ENCODE measurements around the gene PLEKHM2.
A peak's percentile ranks its signal among the peaks of the same experiment; 100 is the strongest.

Gene PLEKHM2

GRCh38 chr1:15748690-15749398, 64.7 kb downstream of the PLEKHM2 start:
- Histone ChIP-seq H3K9ac (ENCODE audit: low read length) (no peak overlapping the region), H3K4me1 (ENCODE audit: control insufficient read depth, insufficient read depth, low read length) (peaks cover 9% of the 10 kb centered on the region), H3K9me3 (ENCODE audit: control insufficient read depth, low read length) (no peaks in the 10 kb centered on the region), H3K36me3 (ENCODE audit: control insufficient read depth, insufficient read depth, low read length, severe bottlenecking) (no peaks in the 10 kb centered on the region), H3K4me3 (ENCODE audit: low read length) (no peak overlapping the region), H3K27me3 (replicated peaks; ENCODE audit: control insufficient read depth, insufficient read depth, low read length) (no peaks in the 10 kb centered on the region)
- DNase-seq (ENCODE audit: low read depth), result no peak

- Histone ChIP-seq H3K9me3 (ENCODE audit: control insufficient read depth, low read length) (no peaks in the 10 kb centered on the region), H3K4me1 (ENCODE audit: control insufficient read depth, insufficient read depth, low read length) (peaks cover 9% of the 10 kb centered on the region), H3K4me3 (ENCODE audit: low read length) (no peak overlapping the region), H3K36me3 (ENCODE audit: control insufficient read depth, insufficient read depth, low read length, severe bottlenecking) (no peaks in the 10 kb centered on the region), H3K9ac (ENCODE audit: low read length) (peak overlapping the region; percentile 32), H3K27me3 (replicated peaks; ENCODE audit: control insufficient read depth, insufficient read depth, low read length) (no peaks in the 10 kb centered on the region)
- peak; percentile 26 for DNase-seq (ENCODE audit: low read depth)
Measured at GRCh38 chr1:15749399-15750291, 65.5 kb downstream of the PLEKHM2 start.

GRCh38 chr1:15750924-15751323, 66.8 kb downstream of the PLEKHM2 start:
- no peak for DNase-seq (ENCODE audit: low read depth)
- H3K4me1 ChIP-seq (ENCODE audit: control insufficient read depth, insufficient read depth, low read length), result peaks cover 15% of the 10 kb centered on the region
- H3K9me3 ChIP-seq (ENCODE audit: control insufficient read depth, low read length), result no peaks in the 10 kb centered on the region
- H3K4me3 ChIP-seq (ENCODE audit: low read length), result no peak overlapping the region
- H3K36me3 ChIP-seq (ENCODE audit: control insufficient read depth, insufficient read depth, low read length, severe bottlenecking), result no peaks in the 10 kb centered on the region
- H3K9ac ChIP-seq (ENCODE audit: low read length), result no peak overlapping the region
- no peaks in the 10 kb centered on the region for H3K27me3 ChIP-seq (replicated peaks; ENCODE audit: control insufficient read depth, insufficient read depth, low read length)

GRCh38 chr1:15751717-15752116, 67.6 kb downstream of the PLEKHM2 start:
- no peaks in the 10 kb centered on the region for H3K27me3 ChIP-seq (replicated peaks; ENCODE audit: control insufficient read depth, insufficient read depth, low read length)
- H3K9me3 ChIP-seq (ENCODE audit: control insufficient read depth, low read length), result no peaks in the 10 kb centered on the region
- peaks cover 15% of the 10 kb centered on the region for H3K4me1 ChIP-seq (ENCODE audit: control insufficient read depth, insufficient read depth, low read length)
- DNase-seq (ENCODE audit: low read depth), result no peak
- no peak overlapping the region for H3K4me3 ChIP-seq (ENCODE audit: low read length)
- no peaks in the 10 kb centered on the region for H3K36me3 ChIP-seq (ENCODE audit: control insufficient read depth, insufficient read depth, low read length, severe bottlenecking)
- H3K9ac ChIP-seq (ENCODE audit: low read length), result no peak overlapping the region

GRCh38 chr1:15753776-15754175, 69.7 kb downstream of the PLEKHM2 start:
- DNase-seq (ENCODE audit: low read depth), result no peak
- no peaks in the 10 kb centered on the region for H3K27me3 ChIP-seq (replicated peaks; ENCODE audit: control insufficient read depth, insufficient read depth, low read length)
- H3K9me3 ChIP-seq (ENCODE audit: control insufficient read depth, low read length), result no peaks in the 10 kb centered on the region
- H3K4me1 ChIP-seq (ENCODE audit: control insufficient read depth, insufficient read depth, low read length), result peaks cover 27% of the 10 kb centered on the region
- no peak overlapping the region for H3K9ac ChIP-seq (ENCODE audit: low read length)
- no peak overlapping the region for H3K4me3 ChIP-seq (ENCODE audit: low read length)
- H3K36me3 ChIP-seq (ENCODE audit: control insufficient read depth, insufficient read depth, low read length, severe bottlenecking), result no peaks in the 10 kb centered on the region

- Histone ChIP-seq H3K27me3 (replicated peaks; ENCODE audit: control insufficient read depth, insufficient read depth, low read length) (no peaks in the 10 kb centered on the region), H3K9ac (ENCODE audit: low read length) (no peak overlapping the region), H3K36me3 (ENCODE audit: control insufficient read depth, insufficient read depth, low read length, severe bottlenecking) (no peaks in the 10 kb centered on the region), H3K4me3 (ENCODE audit: low read length) (no peak overlapping the region), H3K9me3 (ENCODE audit: control insufficient read depth, low read length) (no peaks in the 10 kb centered on the region), H3K4me1 (ENCODE audit: control insufficient read depth, insufficient read depth, low read length) (peaks cover 22% of the 10 kb centered on the region)
- no peak for DNase-seq (ENCODE audit: low read depth)
Measured at GRCh38 chr1:15755021-15755645, 71.0 kb downstream of the PLEKHM2 start.

- Histone ChIP-seq H3K4me3 (ENCODE audit: low read length) (no peak overlapping the region), H3K36me3 (ENCODE audit: control insufficient read depth, insufficient read depth, low read length, severe bottlenecking) (no peaks in the 10 kb centered on the region), H3K9me3 (ENCODE audit: control insufficient read depth, low read length) (no peaks in the 10 kb centered on the region), H3K27me3 (replicated peaks; ENCODE audit: control insufficient read depth, insufficient read depth, low read length) (no peaks in the 10 kb centered on the region), H3K9ac (ENCODE audit: low read length) (no peak overlapping the region), H3K4me1 (ENCODE audit: control insufficient read depth, insufficient read depth, low read length) (peaks cover 27% of the 10 kb centered on the region)
- DNase-seq (ENCODE audit: low read depth), result no peak
Measured at GRCh38 chr1:15755646-15756040, 71.5 kb downstream of the PLEKHM2 start.

GRCh38 chr1:15756143-15757015, 72.3 kb downstream of the PLEKHM2 start:
- Histone ChIP-seq H3K4me1 (ENCODE audit: control insufficient read depth, insufficient read depth, low read length) (peaks cover 34% of the 10 kb centered on the region), H3K9me3 (ENCODE audit: control insufficient read depth, low read length) (no peaks in the 10 kb centered on the region), H3K4me3 (ENCODE audit: low read length) (no peak overlapping the region), H3K9ac (ENCODE audit: low read length) (no peak overlapping the region), H3K36me3 (ENCODE audit: control insufficient read depth, insufficient read depth, low read length, severe bottlenecking) (no peaks in the 10 kb centered on the region), H3K27me3 (replicated peaks; ENCODE audit: control insufficient read depth, insufficient read depth, low read length) (no peaks in the 10 kb centered on the region)
- DNase-seq (ENCODE audit: low read depth), result no peak

DNA sequence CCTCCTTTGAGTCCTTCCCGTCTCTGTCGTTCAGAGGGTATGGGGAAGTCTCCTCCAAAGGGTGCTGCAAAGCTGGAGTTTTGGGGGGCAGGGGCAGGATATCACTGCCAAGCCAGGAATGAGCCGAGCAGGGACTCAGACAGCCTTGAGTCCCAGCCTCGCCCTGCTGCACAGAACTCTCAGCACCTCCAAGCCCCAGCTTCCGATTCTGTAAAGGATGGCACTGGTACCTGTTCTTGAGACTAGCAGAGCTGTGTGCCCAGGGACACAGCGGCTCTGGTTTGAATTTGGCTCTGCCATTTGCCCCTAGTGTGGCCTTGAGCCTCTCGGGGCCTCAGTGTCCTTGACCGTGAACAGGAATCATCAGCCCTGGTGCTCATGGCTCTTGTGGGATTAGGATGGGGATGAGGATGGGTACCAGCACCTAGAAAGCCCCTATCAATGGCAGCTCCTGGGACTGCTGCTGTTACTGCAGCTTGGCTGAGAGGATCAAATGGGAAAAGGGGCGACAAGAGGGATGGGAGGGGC, 73.0 kb downstream of the PLEKHM2 start:
- DNase-seq (ENCODE audit: low read depth), result no peak
- H3K36me3 ChIP-seq (ENCODE audit: control insufficient read depth, insufficient read depth, low read length, severe bottlenecking), result no peaks in the 10 kb centered on the region
- peaks cover 40% of the 10 kb centered on the region for H3K4me1 ChIP-seq (ENCODE audit: control insufficient read depth, insufficient read depth, low read length)
- H3K9me3 ChIP-seq (ENCODE audit: control insufficient read depth, low read length), result no peaks in the 10 kb centered on the region
- no peaks in the 10 kb centered on the region for H3K27me3 ChIP-seq (replicated peaks; ENCODE audit: control insufficient read depth, insufficient read depth, low read length)
- H3K4me3 ChIP-seq (ENCODE audit: low read length), result no peak overlapping the region
- H3K9ac ChIP-seq (ENCODE audit: low read length), result no peak overlapping the region

DNA sequence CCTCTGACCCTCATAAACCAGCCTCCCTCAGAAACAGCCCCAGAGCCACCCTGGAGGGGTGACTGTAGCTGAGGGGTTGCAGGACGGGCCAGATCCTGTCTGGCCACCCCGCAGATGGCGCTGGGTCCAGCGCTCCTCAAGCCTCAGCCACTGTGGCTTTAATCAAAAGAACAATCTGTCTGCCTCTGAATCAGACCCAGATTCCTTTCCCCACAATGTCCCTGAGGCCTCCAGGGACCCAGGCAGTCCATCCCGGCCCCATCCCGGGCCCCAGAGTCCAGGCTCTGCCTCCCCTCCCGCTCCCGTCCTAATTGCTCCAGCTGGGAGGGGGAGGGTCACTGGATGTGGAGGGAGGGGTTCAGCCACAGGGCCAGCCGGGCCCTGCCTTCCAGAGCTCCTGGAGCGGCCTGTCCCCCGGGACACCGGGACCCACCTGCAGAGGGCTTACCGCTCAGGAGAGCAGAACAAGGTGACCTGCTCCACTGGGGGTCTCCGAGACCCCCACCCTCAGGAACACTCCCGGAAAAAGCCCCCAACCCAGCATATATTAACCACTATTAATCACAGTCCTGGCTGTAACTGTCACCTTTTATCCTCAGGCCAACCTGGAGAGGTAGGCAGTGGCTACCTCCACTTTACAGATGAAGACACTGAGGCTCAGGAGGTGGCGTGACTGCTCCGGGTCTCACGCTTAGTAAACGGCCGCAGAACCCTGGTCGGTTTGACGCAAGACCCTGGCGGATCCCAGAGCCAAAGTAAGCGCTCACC, 73.6 kb downstream of the PLEKHM2 start:
- Histone ChIP-seq H3K4me3 (ENCODE audit: low read length) (peak overlapping the region; percentile 54), H3K27me3 (replicated peaks; ENCODE audit: control insufficient read depth, insufficient read depth, low read length) (no peaks in the 10 kb centered on the region), H3K9me3 (ENCODE audit: control insufficient read depth, low read length) (no peaks in the 10 kb centered on the region), H3K36me3 (ENCODE audit: control insufficient read depth, insufficient read depth, low read length, severe bottlenecking) (no peaks in the 10 kb centered on the region), H3K9ac (ENCODE audit: low read length) (peak overlapping the region; percentile 61), H3K4me1 (ENCODE audit: control insufficient read depth, insufficient read depth, low read length) (peaks cover 40% of the 10 kb centered on the region)
- DNase-seq (ENCODE audit: low read depth), result peak; percentile 77
